ENCODE measurements around the gene IGF2BP3.

GRCh38 chr7:23431702-23432199 is 38.5 kb downstream of the IGF2BP3 start:
- TF ChIP-seq CTCF (IDR thresholded peaks at IDR 0.05), result no peak
- no peak for TF ChIP-seq POLR2AphosphoS5 (IDR thresholded peaks at IDR 0.05; ENCODE audit: low read depth, low read length)
- TF ChIP-seq SIN3A (IDR thresholded peaks at IDR 0.05; ENCODE audit: borderline replicate concordance, insufficient read depth, low read depth, low read length), result no peak
- no peak for TF ChIP-seq REST (IDR thresholded peaks at IDR 0.05; ENCODE audit: insufficient read depth in 1 of 2, low read depth in 2 of 2, low read length in 1 of 2)
- no peak for TF ChIP-seq TCF7L2 (IDR thresholded peaks at IDR 0.05; ENCODE audit: low read depth, low read length)

Measured in Panc1 (cell line).